Left ventricle myocardium inferior (tissue), 1 donor: ENCODE measurements around the gene NXPH4. TPM values are rescaled to one million over a fixed set of nuclear protein-coding genes. Genes with fewer than 3 reads are reported as not detected.
A peak's percentile ranks its signal among the peaks of the same experiment; 100 is the strongest.

Experiments
- DNase-seq: peaks from one replicate; pipeline ENCODE4 v3.0.0-alpha.2; 2020
- H3K27ac ChIP-seq: fragments of 200-600 bp; replicated peaks from 2 replicates; pipeline ENCODE4 v1.8.0; 2021
- H3K27me3 ChIP-seq: fragments of 200-600 bp; 2 replicates; pipeline ENCODE4 v1.8.0; 2021; ENCODE audit warnings: low read depth
- H3K36me3 ChIP-seq: fragments of 200-600 bp; 2 replicates; pipeline ENCODE4 v1.8.0; 2021
- H3K4me1 ChIP-seq: fragments of 200-600 bp; 2 replicates; pipeline ENCODE4 v1.8.0; 2021
- H3K4me3 ChIP-seq: fragments of 200-600 bp; 2 replicates; pipeline ENCODE4 v1.8.0; 2021; ENCODE audit warnings: mild to moderate bottlenecking, moderate library complexity
- H3K9me3 ChIP-seq: fragments of 200-600 bp; replicated peaks from 2 replicates; pipeline ENCODE4 v1.8.0; 2021
- intact Hi-C: fragments of 100-400 bp; cut with micrococcal nuclease; formaldehyde crosslinking; loops from one replicate; pipeline ENCODE4 v1.11.0; 2022
- total RNA-seq: library from RNA; stranded (reverse); fragmentation: NEBNext Ultra II Directional; extraction: Animal tissue kit (Norgen Biotek cat#: 25700); gene quantifications from one replicate; pipeline ENCODE4 v1.2.1, GENCODE V29; 2021
- TF ChIP-seq, protein P1 (sequence below): fragments of 200-600 bp; IDR thresholded peaks from 2 replicates; pipeline ENCODE4 v1.8.0; 2021; ENCODE audit warnings: antibody characterized with exemption, mild to moderate bottlenecking, borderline replicate concordance
- donor health status: DM: no; HTN: yes; CAD: no; lungs with severe emphysema.

NXPH4 gene
- total RNA-seq, 1 donor from 2014 or later = 0.44 TPM

DNA sequence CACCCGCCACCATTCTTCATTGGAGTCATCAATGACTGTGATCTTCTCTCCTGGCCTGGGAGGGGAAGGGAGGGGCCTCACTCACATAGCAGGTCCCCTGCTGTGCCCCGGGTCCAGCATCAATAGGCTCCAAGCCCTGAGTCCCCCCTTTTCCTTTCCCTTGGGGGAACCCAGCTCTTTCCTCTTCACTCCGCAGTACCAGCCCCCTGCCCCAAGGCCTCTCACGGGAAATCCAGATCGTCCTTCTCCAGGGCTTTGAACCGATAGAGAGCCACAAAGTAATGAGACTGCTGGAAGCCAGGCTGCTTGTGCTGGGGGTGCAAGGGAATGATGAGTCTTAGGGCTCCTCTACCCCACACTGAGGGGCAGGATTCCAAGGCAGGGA, 27.7 kb downstream of the NXPH4 start:
- H3K27ac ChIP-seq = no peak overlapping the region
- H3K36me3 ChIP-seq = no peaks in the 10 kb centered on the region
- H3K4me3 ChIP-seq = no peak overlapping the region
- no peak for DNase-seq
- TF ChIP-seq, protein P1, sequence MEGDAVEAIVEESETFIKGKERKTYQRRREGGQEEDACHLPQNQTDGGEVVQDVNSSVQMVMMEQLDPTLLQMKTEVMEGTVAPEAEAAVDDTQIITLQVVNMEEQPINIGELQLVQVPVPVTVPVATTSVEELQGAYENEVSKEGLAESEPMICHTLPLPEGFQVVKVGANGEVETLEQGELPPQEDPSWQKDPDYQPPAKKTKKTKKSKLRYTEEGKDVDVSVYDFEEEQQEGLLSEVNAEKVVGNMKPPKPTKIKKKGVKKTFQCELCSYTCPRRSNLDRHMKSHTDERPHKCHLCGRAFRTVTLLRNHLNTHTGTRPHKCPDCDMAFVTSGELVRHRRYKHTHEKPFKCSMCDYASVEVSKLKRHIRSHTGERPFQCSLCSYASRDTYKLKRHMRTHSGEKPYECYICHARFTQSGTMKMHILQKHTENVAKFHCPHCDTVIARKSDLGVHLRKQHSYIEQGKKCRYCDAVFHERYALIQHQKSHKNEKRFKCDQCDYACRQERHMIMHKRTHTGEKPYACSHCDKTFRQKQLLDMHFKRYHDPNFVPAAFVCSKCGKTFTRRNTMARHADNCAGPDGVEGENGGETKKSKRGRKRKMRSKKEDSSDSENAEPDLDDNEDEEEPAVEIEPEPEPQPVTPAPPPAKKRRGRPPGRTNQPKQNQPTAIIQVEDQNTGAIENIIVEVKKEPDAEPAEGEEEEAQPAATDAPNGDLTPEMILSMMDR = no peak
- H3K27me3 ChIP-seq = peaks cover 58% of the 10 kb centered on the region
- H3K9me3 ChIP-seq = no peaks in the 10 kb centered on the region
- H3K4me1 ChIP-seq = peaks cover 47% of the 10 kb centered on the region
- intact Hi-C loops = no loop called here

DNA sequence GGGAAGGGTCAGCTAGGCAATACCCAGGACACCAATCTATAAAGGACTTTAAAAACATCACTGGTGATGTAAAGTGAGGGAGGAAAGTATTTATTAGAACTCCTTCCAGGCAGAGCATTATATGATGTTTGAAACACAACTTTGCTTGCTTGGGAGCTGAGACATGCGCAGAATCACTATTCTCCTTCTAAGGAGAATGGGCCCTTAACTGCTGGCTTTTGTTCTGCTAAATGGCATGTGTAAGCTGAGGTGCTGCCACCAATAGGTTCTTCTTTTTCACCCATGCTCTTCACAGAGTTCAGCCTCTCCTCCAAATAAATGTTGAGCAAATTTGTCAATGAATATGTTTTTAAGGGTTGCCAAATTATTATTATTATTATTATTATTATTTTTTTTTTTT, 30.4 kb downstream of the NXPH4 start:
- Histone ChIP-seq H3K4me3 (no peak overlapping the region), H3K36me3 (no peaks in the 10 kb centered on the region), H3K4me1 (peaks cover 20% of the 10 kb centered on the region), H3K9me3 (no peaks in the 10 kb centered on the region), H3K27me3 (peaks cover 30% of the 10 kb centered on the region), H3K27ac (no peak overlapping the region)
- intact Hi-C loops = no loop called here
- TF ChIP-seq, protein P1 = no peak
- DNase-seq = no peak

DNA sequence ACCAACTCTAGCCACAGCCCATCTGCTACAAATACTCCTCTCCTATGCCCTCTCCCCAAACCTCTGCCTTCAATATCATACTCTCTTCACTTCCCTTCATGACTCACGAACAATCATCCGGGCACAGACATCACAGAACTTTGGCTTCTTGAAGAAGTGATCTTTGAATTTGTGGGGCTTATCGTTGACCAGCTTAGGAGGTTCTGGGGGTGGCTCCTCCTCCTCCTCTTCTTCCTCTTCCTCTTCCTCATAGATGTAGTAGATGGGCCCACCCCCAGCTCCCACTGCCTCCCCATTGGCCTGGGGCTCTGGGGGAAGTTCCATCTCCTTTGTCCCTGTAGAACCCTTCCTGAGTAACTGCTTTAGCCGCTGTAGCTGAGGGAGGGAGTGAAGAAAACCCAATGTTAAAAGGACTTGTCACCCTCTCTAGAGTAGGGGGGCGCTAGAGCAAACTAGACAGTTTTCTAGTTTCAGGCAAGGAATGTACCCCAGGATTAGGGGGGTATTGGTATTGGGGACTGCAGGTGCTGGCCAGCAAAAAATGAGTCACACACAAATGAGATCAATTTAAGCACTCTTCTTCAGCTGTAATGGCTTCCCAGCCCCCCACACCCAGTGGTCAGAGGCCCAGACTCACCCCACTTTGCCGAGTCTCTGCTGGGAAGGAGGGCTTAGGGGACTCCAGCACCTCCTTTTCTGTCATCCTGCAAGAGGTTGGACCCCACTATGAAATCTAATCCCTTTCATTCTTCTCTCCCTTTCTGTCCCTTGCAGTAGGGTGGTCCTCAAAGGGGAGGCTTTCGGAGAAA, 32.5 kb downstream of the NXPH4 start:
- Histone ChIP-seq H3K9me3 (no peaks in the 10 kb centered on the region), H3K27ac (no peak overlapping the region), H3K36me3 (no peaks in the 10 kb centered on the region), H3K27me3 (peaks cover 9% of the 10 kb centered on the region), H3K4me1 (no peaks in the 10 kb centered on the region), H3K4me3 (no peak overlapping the region)
- DNase-seq = peak; percentile 29
- intact Hi-C loops = no loop called here
- TF ChIP-seq, protein P1 = no peak

DNA sequence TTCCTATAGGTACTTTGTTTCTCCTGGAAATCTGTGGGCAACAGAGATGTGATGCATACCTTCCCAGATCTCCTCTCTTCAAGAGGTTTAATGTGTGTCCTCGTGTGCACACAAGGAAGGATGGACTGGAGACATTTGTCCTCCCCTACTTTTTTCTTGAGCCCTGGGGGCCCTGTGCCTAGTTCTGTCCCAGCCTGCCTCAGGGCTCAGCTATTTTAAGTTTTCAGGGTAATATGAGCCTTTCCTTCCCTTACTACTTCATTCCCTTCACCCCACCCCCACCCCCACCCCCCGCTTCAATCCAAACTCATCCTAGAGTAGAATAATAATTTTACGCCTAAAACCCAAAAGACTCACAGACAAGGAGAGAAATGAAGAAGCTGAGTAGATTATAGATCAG, 33.9 kb downstream of the NXPH4 start:
- peaks cover 2% of the 10 kb centered on the region for H3K27me3 ChIP-seq
- no peaks in the 10 kb centered on the region for H3K4me1 ChIP-seq
- H3K9me3 ChIP-seq = no peaks in the 10 kb centered on the region
- H3K4me3 ChIP-seq = no peak overlapping the region
- intact Hi-C loops = no loop called here
- peaks cover 10% of the 10 kb centered on the region for H3K36me3 ChIP-seq
- TF ChIP-seq, protein P1 = no peak
- DNase-seq = no peak
- no peak overlapping the region for H3K27ac ChIP-seq

DNA sequence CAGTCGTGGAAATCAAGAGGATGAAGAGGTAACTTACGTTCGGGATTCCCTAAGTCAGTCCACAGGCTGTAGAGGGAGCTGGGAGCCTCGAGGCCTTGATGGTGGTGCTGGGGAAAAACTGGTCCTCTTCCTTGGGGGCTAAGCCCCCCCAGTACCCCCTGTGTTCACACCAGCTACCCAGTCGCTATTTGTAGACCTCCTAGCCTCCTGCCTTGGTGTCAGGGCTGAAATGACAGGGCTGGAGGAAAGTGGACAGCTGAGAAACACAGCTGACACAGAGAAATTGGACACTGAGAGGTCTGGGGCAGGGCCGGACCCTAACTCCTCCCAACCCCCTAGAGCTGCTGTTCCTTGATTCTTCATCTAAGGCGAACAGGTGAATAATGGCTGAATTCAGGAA, 34.4 kb downstream of the NXPH4 start, which contains the start of gene STAC3:
TSS of gene STAC3 (minus strand) at position 232 of the 400 bp plus-strand sequence. CDS start 1,551 bp downstream, outside the sequence.
- intact Hi-C loops = no loop called here
- H3K4me1 ChIP-seq = no peaks in the 10 kb centered on the region
- H3K27me3 ChIP-seq = no peaks in the 10 kb centered on the region
- peaks cover 13% of the 10 kb centered on the region for H3K36me3 ChIP-seq
- no peak within 1 kb of the TSS for H3K27ac ChIP-seq
- TF ChIP-seq, protein P1 = no peak
- no peak within 1 kb of the TSS for H3K4me3 ChIP-seq
- DNase-seq = no peak
- H3K9me3 ChIP-seq = no peaks in the 10 kb centered on the region
